GM18909 (cell line): ENCODE results near the gene UPF3A.

Experiments
- ATAC-seq: cut with Tn5 transposase; IDR thresholded peaks from one replicate; pipeline ENCODE4 v1.9.1; 2021; ENCODE audit warnings: mild to moderate bottlenecking; ENCODE audit not compliant: unreplicated experiment, poor library complexity

Gene UPF3A

DNA sequence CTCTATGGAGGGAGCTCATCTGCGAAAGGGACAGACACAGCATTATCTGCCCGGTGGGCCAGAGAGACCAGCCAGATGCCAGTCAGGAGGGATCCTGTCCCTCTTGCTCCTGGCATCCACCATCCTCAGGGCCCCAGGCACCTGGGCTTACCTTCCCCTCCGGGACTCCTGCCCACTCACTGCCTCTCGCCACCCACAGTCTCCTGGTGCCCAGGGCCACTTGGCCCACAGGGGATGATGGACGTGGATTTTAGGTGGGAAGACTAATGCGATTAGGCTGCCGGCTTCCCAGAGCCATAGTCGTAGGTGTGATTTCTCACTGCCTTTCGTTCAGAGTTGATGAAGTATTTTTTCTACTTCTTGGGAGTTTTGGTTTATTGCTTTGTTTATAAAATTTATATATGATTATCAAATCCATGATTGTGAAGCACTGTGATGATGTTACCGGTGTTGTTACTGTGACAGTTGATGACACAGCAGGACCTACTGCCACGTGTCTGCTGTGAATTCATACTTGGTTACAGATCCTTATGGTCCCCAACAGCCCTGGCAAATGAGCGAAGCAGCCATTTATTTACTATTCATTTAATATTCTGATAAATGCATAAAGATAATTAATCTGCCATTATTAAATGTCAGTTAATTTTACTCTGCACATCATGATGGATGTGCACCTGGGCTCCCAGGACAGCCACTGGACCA is 18.4 kb downstream of the UPF3A start:
- no peak for ATAC-seq

DNA sequence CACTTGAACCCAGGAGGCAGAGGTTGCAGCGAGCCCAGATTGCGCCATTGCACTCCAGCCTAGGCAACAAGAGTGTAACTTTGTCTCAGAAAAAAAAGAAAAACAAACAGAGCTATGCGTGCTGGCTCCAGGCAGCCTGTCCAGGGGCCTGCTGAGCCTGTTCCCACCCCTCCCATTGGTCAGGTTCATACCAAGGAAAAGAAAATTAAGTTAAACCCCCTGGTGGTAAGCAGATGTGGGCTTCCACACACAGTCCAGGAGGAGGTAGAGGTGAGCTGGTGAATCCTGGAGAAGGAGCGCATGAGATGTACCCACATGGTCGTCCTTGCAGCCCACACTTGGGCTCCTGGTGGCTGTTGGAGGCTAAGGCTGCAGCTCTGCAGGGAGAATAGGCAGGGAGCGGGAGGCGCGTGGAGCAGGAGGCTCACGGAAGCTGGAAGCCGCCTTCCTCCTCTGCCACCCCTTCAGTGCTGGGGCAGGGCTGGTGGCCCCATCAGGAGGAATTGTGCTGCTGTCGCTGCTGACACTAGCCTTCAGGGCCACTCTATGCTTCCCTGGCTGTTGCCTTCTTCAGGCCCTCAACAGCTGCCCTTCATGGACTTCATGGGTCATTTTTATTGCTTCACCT is 22.4 kb downstream of the UPF3A start:
- no peak for ATAC-seq

DNA sequence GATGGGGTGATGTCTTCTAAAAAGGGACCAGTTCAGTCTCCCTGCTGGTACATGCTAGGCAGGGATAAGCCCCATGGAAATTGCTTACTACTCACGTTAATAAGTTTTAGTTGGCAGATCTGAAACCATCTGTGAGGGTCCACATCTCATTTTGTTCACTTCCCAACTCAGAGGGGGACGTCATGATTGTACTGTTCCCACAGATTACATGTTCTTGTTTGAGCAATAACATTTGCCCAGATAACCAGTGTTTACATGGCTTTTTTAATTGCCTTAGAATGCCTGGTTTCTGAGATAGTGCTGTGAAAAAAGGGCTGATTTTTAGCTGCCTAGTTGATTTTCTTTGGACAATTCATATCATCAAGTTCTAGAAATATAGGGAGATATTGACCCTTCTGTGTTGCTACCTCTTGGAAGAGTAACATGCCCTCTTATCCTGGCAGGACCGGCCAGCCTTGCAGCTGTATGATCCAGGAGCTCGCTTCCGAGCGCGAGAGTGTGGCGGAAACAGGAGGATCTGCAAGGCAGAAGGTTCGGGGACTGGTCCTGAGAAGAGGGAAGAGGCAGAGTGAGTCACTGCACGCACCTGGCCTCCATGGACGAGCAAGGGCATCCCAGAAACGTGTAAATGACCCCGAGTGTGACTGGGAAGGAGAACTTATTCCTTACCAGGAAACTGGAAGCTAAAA is 23.1 kb downstream of the UPF3A start:
- ATAC-seq = no peak

GRCh38 chr13:114309086-114309485 is 27.7 kb downstream of the UPF3A start:
- no peak for ATAC-seq

- ATAC-seq = no peak
These were observed 28.5 kb downstream of the UPF3A start for GRCh38 chr13:114309806-114310410.

DNA sequence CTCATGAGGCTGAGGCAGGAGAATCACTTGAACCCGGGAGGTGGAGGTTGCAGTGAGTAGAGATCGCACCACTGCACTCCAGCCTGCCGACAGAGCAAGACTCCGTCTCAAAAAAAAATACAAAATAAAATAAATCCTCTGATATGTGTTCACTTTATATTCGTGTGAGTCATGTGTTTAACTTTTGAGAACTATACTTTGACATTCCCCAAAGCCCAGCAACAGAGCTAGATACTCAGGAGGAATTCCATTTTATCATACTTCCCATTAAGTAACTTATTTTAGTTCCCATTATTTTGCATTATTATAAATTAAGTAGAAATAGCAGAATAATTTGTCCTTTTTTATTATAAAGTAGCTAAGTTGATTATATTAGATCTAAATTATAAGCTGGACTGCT is 29.6 kb downstream of the UPF3A start:
- no peak for ATAC-seq

GRCh38 chr13:114311387-114311786 is 30.0 kb downstream of the UPF3A start:
- ATAC-seq = no peak

- ATAC-seq = no peak
These were observed 30.5 kb downstream of the UPF3A start for GRCh38 chr13:114311908-114312307.

DNA sequence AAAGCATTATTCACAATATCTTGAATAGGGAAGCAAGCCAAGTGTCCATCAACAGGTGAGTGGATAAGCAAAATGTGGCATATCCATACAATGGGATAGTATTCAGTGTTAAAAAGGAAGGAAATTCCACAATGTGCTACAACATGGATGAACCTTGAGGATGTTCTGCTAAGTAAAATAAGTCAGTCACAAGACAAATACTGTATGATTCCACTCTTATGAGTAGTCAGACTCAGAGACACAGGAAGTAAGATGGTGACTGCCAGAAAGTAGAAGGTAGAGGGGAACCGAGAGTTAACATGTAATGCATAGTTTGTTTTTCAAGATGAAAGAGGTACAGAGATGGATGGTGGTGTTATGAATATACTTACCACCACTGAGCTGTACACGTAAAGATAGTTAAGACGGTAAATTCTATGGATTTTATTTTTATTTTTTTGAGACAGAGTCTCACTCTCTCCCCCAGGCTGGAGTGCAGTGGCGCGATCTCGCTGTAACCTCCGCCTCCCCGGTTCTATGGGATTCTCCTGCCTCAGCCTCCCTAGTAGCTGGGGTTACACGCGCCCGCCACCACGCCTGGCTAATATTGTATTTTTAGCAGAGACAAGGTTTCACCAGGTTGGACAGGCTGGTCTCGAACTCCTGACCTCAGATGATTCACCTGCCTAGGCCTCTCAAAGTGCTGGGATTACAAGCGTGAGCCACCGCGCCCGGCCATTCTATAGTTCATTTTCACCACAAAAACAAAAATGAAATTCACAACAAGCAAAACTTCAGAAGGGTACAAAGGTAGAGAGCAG is 31.9 kb downstream of the UPF3A start:
- no peak for ATAC-seq

DNA sequence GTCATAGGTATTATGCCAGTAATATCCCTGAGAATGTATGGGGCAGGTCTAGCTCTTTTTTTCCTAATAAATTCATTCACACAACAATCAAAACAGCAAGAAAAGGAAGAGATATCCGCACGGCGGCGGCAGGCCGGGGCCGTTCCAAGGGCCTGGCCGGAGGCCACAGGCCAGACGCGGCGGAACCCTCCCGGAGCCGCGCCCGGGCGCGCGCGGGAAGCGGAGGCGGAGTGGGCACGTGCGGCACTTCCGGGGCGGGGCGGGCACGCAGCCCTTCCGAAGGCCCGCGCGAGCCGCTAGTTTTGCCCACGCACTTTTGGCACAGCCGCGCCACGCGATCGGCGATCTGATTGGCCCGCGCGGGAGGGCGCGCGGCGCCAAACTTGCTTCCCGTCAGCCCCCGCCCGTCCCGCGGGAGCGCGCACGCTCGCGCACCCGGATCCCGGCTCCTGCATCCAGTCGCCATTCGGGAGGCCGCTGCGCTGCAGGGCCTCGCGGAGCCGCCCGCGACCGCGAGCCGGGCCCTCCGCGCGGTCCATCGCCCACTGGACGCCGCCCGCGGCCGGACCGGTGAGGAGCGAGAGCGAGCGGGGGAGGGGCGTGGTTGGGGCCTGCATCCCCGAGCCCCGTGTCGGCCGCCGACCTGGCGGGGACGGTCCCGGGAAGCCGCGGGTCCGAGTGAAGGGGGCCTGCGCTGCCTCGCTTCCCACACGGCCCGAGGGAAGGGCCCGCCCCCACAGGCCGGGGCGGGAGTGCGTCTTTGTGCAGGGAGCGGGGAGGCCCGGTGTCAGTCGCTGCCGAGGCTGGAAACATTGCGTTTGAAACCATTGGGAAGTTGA is 32.9 kb downstream of the UPF3A start, which contains the start of gene CHAMP1:
TSS of gene CHAMP1 (plus strand) at position 430 of the 839 bp plus-strand sequence. CDS start 9,340 bp downstream, outside the sequence.
- peak; percentile 77 for ATAC-seq

GRCh38 chr13:114315074-114315785 is 33.8 kb downstream of the UPF3A start:
- ATAC-seq = peak; percentile 7

DNA sequence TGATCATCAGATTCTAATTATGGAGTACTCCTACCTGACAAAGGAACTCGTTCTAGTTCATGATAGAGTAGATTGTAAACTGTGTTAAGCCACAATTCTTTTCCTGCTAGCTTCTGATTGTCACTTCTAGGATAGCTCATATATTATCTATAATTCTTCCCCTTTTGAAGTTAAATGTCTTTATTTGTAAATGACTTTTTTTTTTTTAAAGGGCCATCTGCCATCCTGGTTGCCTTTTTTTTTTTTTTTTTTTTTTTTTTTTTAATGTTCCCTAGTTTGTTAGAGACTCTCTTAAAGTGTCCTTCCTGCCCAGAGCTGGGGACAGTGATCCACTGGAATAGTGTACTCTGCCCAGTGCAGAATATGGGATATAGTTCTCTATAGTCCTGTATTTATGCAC is 37.2 kb downstream of the UPF3A start:
- ATAC-seq = no peak

DNA sequence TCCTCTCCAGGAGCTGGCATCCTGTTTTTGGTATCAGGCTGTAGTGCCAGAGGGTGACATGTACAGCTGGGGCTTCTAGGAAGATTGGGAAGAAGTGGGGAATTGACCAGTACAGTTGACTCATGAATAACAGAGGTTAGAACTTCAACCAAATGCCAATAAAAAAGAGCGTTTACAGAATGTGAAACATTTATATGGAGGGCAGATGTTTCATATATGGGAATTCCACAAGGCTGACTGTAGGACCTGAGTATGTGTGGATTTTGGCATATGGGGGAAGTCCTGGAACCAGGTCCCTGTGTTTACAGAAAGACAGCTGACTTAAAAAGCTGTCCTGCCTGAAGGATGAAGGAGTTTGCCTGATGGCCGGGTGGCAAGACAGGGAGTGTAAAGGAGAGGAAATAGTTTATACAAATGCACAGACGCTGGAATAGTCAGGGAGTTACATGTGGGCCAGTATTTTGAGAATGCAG is 38.1 kb downstream of the UPF3A start:
- ATAC-seq = no peak

GRCh38 chr13:114320065-114320464 is 38.7 kb downstream of the UPF3A start:
- no peak for ATAC-seq

- ATAC-seq = no peak
These were observed 39.9 kb downstream of the UPF3A start for GRCh38 chr13:114321256-114321655.

DNA sequence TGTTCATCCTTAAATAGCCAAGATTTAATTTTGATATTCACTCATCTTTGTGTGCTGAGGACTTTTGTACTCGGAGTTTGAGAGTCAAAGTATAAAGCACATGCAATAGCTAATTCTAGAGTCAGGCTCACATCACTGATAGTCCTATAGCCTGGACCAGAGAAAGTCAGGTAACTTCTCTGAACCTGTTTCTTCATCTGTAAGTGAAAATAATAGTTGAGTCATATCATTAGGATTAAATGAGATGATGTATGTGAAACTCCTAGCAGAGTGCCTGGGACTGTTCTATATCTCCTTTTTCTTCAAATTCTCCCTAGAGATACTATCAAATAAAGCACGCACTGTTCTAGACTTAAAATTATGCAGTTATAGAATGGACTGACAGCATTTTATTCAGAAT is 41.9 kb downstream of the UPF3A start:
- no peak for ATAC-seq

GRCh38 chr13:114324334-114324733 is 42.9 kb downstream of the UPF3A start:
- ATAC-seq = no peak

DNA sequence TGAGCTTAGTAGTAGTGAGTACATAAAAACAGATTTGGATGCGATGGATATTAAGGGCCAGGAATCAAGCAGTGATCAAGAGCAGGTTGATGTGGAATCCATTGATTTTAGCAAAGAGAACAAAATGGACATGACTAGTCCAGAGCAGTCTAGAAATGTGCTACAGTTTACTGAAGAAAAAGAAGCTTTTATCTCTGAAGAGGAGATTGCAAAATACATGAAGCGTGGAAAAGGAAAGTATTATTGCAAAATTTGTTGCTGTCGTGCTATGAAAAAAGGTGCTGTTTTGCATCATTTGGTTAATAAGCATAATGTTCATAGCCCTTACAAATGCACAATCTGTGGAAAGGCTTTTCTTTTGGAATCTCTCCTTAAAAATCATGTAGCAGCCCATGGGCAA is 44.3 kb downstream of the UPF3A start:
- ATAC-seq = no peak

GRCh38 chr13:114328034-114328433 is 46.6 kb downstream of the UPF3A start:
- ATAC-seq = no peak
